AG04450 (cell line): Measurements from ENCODE around the gene NKAIN4. TPM values are rescaled to one million over a fixed set of nuclear protein-coding genes. Genes with fewer than 3 reads are reported as not detected.

Experiments
- CTCF ChIA-PET: fragments of 300-600, 350-600 bp; formaldehyde crosslinking; extraction: SDS; loops from one replicate; lab custom pipeline; 2022; ENCODE audit warnings: antibody characterized with exemption, inconsistent platforms; lab: Charles Lee
- POLR2A ChIA-PET: fragments of 350-600 bp; formaldehyde crosslinking; extraction: SDS; loops from one replicate; lab custom pipeline; 2021; ENCODE audit warnings: antibody characterized with exemption, inconsistent platforms; lab: Yijun Ruan, JAX
- DNase-seq: peaks from one replicate; pipeline ENCODE4 v3.0.0-alpha.2; 2011; ENCODE audit warnings: low read depth, low spot score
- H3K27ac ChIP-seq: one replicate; pipeline ENCODE4 v1.5.1; 2012; ENCODE audit warnings: low read depth, low read length, control low read depth
- H3K27me3 ChIP-seq: one replicate; pipeline ENCODE4 v1.6.0; 2012; ENCODE audit warnings: low read length; ENCODE audit not compliant: control insufficient read depth, insufficient read depth
- H3K4me3 ChIP-seq: 2 replicates; pipeline ENCODE4 v1.5.1; 2011; ENCODE audit warnings: mild to moderate bottlenecking, low read depth, low read length, control low read depth
- H3K9me3 ChIP-seq: 2 replicates; pipeline ENCODE4 v1.5.1; 2012; ENCODE audit warnings: low read length; ENCODE audit not compliant: control insufficient read depth, insufficient read depth
- polyA plus RNA-seq: library from polyadenylated mRNA; depleted of rRNA; stranded (reverse); fragments of >200 nt; gene quantifications from 2 replicates; pipeline ENCODE4 v1.2.3, GENCODE V29; 2011
- TF ChIP-seq, protein P1 (sequence below): IDR thresholded peaks from 2 replicates; pipeline ENCODE4 v1.5.1; 2011; ENCODE audit warnings: low read depth, low read length, control low read depth, inconsistent platforms

The NKAIN4 gene
- polyA plus RNA-seq, 1 experiment: not detected

DNA sequence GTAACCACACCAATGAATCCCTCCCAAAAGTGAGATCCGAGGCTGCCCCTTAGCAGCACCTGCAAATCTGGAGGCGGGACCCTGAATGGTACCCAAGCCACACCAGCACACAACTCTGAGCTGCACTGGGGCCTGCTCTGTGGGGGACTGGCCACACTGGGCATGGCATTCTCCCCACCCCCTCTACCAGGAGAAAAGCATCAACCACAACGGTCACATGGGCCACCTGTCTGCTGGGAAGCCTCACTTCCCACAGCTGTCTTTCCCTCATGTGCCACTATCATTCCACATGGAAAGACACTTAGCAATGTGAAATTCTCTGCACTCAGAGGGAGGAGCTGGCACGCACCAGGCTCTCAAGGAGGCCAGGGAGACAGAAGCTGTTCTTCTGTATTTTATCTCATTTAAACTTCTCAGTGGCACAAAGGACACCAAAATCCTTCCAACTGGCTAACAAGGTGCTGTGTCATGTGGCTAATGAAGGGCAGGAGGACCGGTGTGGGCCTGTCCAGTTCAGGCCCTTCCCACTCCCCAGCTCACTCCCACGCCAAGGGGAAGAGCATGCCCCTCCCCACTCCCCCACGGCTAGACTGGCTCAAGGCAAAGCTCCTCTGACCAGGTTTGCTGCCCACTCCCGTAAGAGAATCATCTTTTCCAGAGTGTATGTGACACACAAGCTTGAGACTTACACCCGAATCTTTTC is 57.3 kb downstream of the NKAIN4 start:
- CTCF ChIA-PET: interaction anchor here (1.0 to 3.7 kb wide), 4 partner anchors 17 to 141 kb away, joined by 3 to 10 read pairs (median 8); no protein-coding TSS in a partner anchor
- DNase-seq: no peak
- POLR2A ChIA-PET: no interaction called here

DNA sequence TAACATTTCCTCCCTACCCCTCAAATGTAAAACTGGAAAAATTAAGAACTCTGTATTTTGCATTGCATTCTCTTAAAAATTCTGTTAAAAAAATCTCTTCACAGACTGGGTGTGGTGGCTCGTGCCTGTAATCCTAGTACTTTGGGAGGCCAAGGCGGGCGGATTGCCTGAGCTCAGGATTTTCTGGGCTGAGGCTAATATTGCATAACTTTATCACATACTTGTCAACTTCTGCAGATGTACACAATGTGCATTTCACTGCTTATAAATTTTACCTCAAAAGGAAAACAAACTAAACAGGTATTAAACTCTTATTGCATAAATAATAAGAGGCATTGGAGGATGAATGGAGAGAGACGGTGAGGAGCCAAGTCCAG is 59.5 kb downstream of the NKAIN4 start:
- TF ChIP-seq, protein P1, sequence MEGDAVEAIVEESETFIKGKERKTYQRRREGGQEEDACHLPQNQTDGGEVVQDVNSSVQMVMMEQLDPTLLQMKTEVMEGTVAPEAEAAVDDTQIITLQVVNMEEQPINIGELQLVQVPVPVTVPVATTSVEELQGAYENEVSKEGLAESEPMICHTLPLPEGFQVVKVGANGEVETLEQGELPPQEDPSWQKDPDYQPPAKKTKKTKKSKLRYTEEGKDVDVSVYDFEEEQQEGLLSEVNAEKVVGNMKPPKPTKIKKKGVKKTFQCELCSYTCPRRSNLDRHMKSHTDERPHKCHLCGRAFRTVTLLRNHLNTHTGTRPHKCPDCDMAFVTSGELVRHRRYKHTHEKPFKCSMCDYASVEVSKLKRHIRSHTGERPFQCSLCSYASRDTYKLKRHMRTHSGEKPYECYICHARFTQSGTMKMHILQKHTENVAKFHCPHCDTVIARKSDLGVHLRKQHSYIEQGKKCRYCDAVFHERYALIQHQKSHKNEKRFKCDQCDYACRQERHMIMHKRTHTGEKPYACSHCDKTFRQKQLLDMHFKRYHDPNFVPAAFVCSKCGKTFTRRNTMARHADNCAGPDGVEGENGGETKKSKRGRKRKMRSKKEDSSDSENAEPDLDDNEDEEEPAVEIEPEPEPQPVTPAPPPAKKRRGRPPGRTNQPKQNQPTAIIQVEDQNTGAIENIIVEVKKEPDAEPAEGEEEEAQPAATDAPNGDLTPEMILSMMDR: no peak
- POLR2A ChIA-PET: no interaction called here
- Histone ChIP-seq H3K27me3 (no peaks in the 10 kb centered on the region), H3K4me3 (no peak overlapping the region), H3K27ac (no peak overlapping the region), H3K9me3 (no peaks in the 10 kb centered on the region; the same call in 1 of the 2 replicates)
- CTCF ChIA-PET: interaction anchor here (2.5 kb wide), 1 partner anchor 28 kb away, joined by 9 read pairs; no protein-coding TSS in a partner anchor
- no peak for DNase-seq

More for the DNA sequence above, 57.3 kb downstream of the NKAIN4 start:
- Histone ChIP-seq H3K9me3 (no peaks in the 10 kb centered on the region), H3K27me3 (no peaks in the 10 kb centered on the region), H3K27ac (no peak overlapping the region), H3K4me3 (no peak overlapping the region)
- TF ChIP-seq, protein P1: no peak

DNA sequence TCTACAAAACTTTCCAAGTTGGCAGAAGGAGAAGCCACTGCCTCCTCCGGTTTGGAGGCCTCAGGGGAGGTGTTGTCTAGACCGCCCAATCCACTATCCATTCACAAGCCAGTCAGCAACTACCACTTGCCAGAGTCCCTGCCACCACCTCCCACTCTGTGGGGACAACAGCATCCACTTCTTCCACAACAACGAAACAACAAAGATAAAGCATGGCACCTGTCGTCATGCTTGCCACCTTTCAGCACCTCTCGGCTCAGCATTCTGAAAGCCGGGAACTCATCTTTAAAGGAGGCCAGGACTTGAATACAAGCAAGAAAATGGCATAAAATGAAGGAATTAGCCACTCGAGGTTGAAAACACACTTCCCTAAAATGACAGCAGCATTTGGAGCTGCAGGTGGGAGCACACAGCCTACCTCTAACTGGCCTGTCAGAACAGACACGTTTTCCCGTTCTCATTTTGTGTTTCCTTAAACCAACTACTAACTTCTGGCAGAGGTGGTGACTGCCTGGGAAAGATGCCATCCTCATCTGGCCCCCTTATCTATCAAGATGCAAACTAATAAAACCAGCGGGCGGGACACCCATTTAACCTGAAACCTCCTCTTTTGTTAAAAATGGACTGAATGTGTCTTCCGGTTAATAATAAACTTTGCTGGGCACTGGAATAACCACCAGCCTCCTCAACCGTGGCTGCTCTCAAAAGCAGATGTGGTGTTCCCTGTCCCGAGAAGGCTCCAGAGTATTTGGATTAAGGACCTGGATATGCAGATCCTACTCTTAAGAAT is 60.1 kb downstream of the NKAIN4 start:
- H3K27ac ChIP-seq: no peak overlapping the region

DNA sequence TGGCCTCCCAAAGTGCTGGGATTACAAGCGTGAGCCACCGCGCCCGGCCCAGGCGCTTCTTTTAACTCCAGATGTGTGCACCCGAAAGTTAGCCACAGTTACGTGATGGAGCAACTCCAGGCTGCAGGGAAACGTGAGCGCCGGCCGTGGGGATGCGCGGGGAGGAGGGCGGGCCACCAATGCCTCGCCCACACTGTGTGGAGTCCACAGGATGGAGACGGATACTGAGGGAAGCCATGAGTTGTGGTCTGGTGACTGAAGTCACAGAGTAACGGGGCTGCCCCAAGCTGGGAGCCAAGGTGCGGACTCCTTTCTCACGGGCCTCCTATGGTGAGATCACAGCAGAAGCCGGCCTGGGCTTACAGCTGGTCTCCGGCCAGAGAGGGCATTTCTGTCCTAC is 61.5 kb downstream of the NKAIN4 start:
- no peaks in the 10 kb centered on the region for H3K27me3 ChIP-seq
- POLR2A ChIA-PET: no interaction called here

More for the DNA sequence above, 60.1 kb downstream of the NKAIN4 start:
- Histone ChIP-seq H3K9me3 (no peaks in the 10 kb centered on the region; the same call in 1 of the 2 replicates), H3K4me3 (no peak overlapping the region), H3K27me3 (no peaks in the 10 kb centered on the region)
- ChIA-PET POLR2A (no interaction called here), CTCF (interaction anchor here (2.5 kb wide), 1 partner anchor 29 kb away, joined by 9 read pairs; no protein-coding TSS in a partner anchor)
- TF ChIP-seq, protein P1: no peak
- DNase-seq: no peak

More for the DNA sequence above, 61.5 kb downstream of the NKAIN4 start:
- Histone ChIP-seq H3K27ac (no peak overlapping the region), H3K4me3 (no peak overlapping the region), H3K9me3 (no peaks in the 10 kb centered on the region; the same call in 1 of the 2 replicates)
- TF ChIP-seq, protein P1: no peak
- CTCF ChIA-PET: interaction anchor here (0.6 kb wide), 1 partner anchor 22 kb away, joined by 3 read pairs; no protein-coding TSS in a partner anchor
- DNase-seq: no peak
